SK-N-SH treated with all-trans-retinoic acid at 6 μM for 48 hours (cell line): ENCODE measurements around the gene PGS1.

Experiments used
- RARB ChIP-seq: fragments of 250-450 bp; sonication (Bioruptor Pico); IDR thresholded peaks from 2 replicates; pipeline ENCODE4 v1.8.0; 2021; ENCODE audit warnings: mild to moderate bottlenecking, moderate library complexity
- TCF4 ChIP-seq: fragments of 250-450 bp; sonication (Bioruptor Pico); IDR thresholded peaks from 2 replicates; pipeline ENCODE4 v1.8.0; 2021; ENCODE audit warnings: mild to moderate bottlenecking, moderate library complexity, borderline replicate concordance
- ZNF565 ChIP-seq: fragments of 450-650 bp; formaldehyde crosslinking; conservative IDR thresholded peaks from 2 replicates; pipeline ENCODE4 v1.5.0; 2020; ENCODE audit warnings: low read depth, mild to moderate bottlenecking, moderate library complexity
- ZNF8 ChIP-seq: fragments of 450-650 bp; formaldehyde crosslinking; IDR thresholded peaks from 2 replicates; pipeline ENCODE4 v1.5.0; 2020; ENCODE audit warnings: mild to moderate bottlenecking, moderate library complexity
- TF ChIP-seq, protein P1 (sequence below): fragments of 250-450 bp; sonication (Bioruptor Pico); IDR thresholded peaks from 2 replicates; pipeline ENCODE4 v1.8.0; 2020; ENCODE audit warnings: mild to moderate bottlenecking, moderate library complexity, borderline replicate concordance

DNA sequence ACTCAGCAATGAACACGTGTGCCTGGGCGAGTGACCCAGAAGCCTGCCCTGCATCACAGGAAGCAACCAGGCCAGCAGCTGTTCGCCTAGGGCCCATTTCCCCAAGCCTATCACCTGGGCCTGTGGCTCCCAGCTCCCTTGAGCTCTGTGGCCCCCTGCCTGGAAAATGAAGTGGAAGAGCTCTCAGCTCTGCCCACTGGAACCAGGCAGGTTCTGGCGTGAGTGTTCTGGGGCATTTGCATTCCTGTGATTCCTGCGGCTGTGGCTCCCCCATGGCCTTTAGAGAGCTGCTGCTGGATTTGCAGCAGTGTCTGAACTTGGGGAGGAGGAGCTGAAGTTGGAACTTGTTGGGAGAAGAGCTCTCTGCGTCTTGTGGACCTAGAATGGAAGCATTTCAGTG is 22.8 kb downstream of the PGS1 start:
- TF ChIP-seq, protein P1, sequence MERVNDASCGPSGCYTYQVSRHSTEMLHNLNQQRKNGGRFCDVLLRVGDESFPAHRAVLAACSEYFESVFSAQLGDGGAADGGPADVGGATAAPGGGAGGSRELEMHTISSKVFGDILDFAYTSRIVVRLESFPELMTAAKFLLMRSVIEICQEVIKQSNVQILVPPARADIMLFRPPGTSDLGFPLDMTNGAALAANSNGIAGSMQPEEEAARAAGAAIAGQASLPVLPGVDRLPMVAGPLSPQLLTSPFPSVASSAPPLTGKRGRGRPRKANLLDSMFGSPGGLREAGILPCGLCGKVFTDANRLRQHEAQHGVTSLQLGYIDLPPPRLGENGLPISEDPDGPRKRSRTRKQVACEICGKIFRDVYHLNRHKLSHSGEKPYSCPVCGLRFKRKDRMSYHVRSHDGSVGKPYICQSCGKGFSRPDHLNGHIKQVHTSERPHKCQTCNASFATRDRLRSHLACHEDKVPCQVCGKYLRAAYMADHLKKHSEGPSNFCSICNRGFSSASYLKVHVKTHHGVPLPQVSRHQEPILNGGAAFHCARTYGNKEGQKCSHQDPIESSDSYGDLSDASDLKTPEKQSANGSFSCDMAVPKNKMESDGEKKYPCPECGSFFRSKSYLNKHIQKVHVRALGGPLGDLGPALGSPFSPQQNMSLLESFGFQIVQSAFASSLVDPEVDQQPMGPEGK (CRISPR knock-in tag) = no peak
- TF ChIP-seq ZNF8 (CRISPR knock-in tag) = no peak
- no peak for TF ChIP-seq TCF4 (CRISPR knock-in tag)
- TF ChIP-seq RARB (CRISPR knock-in tag) = no peak
- TF ChIP-seq ZNF565 (CRISPR knock-in tag) = no peak
